ENCODE results near the gene UQCR10.

DNA sequence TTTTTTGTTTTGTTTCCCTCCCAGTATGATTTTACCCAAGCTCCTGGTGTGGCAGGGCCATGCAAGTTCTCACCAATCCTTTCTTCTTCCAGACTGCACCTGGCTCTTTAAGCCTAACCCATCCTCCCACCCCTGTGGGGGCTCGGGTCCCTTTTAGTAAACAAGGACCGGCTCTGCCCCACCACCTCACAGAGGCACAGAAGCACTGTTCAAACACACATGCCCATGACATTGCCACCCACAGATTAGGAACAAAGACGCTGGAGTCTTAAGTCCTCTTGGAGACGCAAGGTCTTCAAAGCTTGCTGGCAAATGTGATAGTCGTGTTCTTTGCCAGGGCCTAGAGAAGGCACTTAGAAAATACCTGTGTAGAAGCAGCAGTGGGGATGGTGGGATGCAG lies 18.9 kb downstream of the UQCR10 start:
- TF ChIP-seq, protein P1, sequence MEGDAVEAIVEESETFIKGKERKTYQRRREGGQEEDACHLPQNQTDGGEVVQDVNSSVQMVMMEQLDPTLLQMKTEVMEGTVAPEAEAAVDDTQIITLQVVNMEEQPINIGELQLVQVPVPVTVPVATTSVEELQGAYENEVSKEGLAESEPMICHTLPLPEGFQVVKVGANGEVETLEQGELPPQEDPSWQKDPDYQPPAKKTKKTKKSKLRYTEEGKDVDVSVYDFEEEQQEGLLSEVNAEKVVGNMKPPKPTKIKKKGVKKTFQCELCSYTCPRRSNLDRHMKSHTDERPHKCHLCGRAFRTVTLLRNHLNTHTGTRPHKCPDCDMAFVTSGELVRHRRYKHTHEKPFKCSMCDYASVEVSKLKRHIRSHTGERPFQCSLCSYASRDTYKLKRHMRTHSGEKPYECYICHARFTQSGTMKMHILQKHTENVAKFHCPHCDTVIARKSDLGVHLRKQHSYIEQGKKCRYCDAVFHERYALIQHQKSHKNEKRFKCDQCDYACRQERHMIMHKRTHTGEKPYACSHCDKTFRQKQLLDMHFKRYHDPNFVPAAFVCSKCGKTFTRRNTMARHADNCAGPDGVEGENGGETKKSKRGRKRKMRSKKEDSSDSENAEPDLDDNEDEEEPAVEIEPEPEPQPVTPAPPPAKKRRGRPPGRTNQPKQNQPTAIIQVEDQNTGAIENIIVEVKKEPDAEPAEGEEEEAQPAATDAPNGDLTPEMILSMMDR (IDR thresholded peaks at IDR 0.05; ENCODE audit: borderline replicate concordance, extremely low read depth, low read length, poor library complexity, severe bottlenecking) = no peak
- no peak for TF ChIP-seq EZH2 (IDR thresholded peaks at IDR 0.05; ENCODE audit: borderline replicate concordance, low read depth, low read length, severe bottlenecking)

All from DND-41 (cell line).